ENCODE results near the gene ZC3H15. TPM values are rescaled to one million over a fixed set of nuclear protein-coding genes. Genes with fewer than 3 reads are reported as not detected.
A peak's percentile ranks its signal among the peaks of the same experiment; 100 is the strongest.

Gene ZC3H15
- total RNA-seq, 1 donor from 2014 or later, result 42.9 TPM

DNA sequence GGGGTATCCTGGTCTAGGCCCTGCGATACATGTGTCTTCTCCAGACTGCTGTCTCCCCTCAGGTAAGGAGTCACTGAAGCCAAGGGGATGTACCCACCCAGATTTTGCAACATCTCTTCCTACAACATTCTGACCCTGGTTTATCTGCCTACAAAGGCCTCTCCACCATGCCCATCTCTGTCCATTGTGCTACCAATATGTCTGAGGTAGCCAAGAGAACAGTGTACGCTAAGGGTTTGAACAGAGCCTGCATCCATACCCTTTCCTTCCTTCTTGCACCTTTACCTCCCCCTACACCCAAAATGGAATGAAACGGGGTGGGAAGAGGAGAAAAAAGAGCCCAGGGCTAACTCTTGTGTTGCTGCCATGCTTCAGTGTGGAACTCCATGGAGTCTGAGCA is 11.9 kb downstream of the ZC3H15 start:
- Histone ChIP-seq H3K27me3 (no peaks in the 10 kb centered on the region), H3K36me3 (peaks cover 75% of the 10 kb centered on the region), H3K27ac (no peak overlapping the region), H3K4me3 (no peak overlapping the region), H3K9me3 (no peaks in the 10 kb centered on the region), H3K4me1 (peaks cover 7% of the 10 kb centered on the region)
- TF ChIP-seq CTCF (IDR thresholded peaks at IDR 0.05), result no peak
- ATAC-seq (no peak), DNase-seq (no peak)
- intact Hi-C loops (cut with DNase I), result no loop called here

- intact Hi-C loops (cut with DNase I), result no loop called here
- peaks cover 78% of the 10 kb centered on the region for H3K36me3 ChIP-seq
- ATAC-seq (no peak), DNase-seq (no peak)
- H3K27me3 ChIP-seq, result no peaks in the 10 kb centered on the region
- H3K4me1 ChIP-seq, result peaks cover 4% of the 10 kb centered on the region
- H3K9me3 ChIP-seq, result no peaks in the 10 kb centered on the region
- TF ChIP-seq CTCF (IDR thresholded peaks at IDR 0.05), result no peak
- no peak overlapping the region for H3K4me3 ChIP-seq
- no peak overlapping the region for H3K27ac ChIP-seq
These were observed 12.8 kb downstream of the ZC3H15 start for GRCh38 chr2:186498834-186499233.

DNA sequence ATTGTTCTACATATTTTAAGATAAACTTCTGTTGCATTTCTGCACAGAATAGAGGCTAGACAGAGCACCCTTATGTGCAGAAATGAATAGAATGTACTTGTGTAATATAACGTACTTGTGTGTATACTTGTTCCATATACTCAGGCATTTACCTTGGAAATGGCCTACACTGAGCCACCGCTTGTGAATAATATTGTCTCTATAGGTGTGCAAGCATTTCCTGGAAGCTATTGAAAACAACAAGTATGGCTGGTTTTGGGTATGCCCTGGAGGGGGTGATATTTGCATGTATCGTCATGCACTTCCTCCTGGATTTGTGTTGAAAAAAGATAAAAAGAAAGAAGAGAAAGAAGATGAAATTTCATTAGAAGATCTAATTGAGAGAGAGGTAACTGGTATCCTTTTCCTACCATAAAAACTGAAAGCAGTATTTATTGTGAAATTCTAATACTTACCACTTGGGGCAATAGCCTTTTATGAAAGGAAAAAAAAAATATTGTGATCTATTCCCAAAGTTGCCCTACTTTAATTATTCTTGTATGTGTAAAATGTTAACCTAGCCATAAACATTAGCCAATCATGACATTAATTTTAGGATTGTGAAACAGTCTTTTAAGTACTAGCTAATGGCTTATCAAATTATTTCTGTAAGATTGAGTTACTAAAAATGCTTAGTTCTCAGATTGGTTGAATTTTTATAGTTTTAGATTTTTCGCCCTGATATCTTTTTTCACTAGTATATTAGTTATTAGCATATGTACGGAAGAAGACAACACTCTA is 18.0 kb downstream of the ZC3H15 start:
- no peaks in the 10 kb centered on the region for H3K27me3 ChIP-seq
- ATAC-seq (peak; percentile 22), DNase-seq (no peak)
- no peak overlapping the region for H3K27ac ChIP-seq
- H3K9me3 ChIP-seq, result no peaks in the 10 kb centered on the region
- peak; percentile 65 for TF ChIP-seq CTCF (IDR thresholded peaks at IDR 0.05)
- intact Hi-C loops (cut with DNase I), result no loop called here
- no peak overlapping the region for H3K4me3 ChIP-seq
- peaks cover 92% of the 10 kb centered on the region for H3K36me3 ChIP-seq
- H3K4me1 ChIP-seq, result no peaks in the 10 kb centered on the region

DNA sequence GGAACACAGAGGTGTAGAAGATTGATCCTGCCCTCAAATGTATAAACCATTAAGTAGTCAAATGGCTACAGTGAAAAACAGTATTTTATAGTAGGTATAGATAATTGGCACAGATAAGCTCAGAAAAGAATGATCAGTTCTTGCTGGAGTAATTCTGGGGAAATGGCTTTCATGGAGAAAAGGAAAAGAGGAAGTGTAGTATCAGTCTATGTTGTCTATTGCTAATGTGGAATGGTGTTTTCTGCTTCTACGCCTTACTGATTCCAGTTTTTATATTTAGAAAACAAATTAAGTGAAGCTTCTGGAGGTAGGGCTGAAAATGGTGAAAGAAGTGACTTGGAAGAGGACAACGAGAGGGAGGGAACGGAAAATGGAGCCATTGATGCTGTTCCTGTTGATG is 22.2 kb downstream of the ZC3H15 start:
- no peaks in the 10 kb centered on the region for H3K27me3 ChIP-seq
- intact Hi-C loops (cut with DNase I), result no loop called here
- H3K36me3 ChIP-seq, result peaks cover 96% of the 10 kb centered on the region
- no peak for DNase-seq
- H3K4me1 ChIP-seq, result no peaks in the 10 kb centered on the region
- no peak overlapping the region for H3K4me3 ChIP-seq
- no peak for ATAC-seq
- H3K27ac ChIP-seq, result no peak overlapping the region
- no peaks in the 10 kb centered on the region for H3K9me3 ChIP-seq
- no peak for TF ChIP-seq CTCF (IDR thresholded peaks at IDR 0.05)

GRCh38 chr2:186515376-186515775 is 29.3 kb downstream of the ZC3H15 start:
- H3K9me3 ChIP-seq, result no peaks in the 10 kb centered on the region
- DNase-seq (no peak), ATAC-seq (no peak)
- no peaks in the 10 kb centered on the region for H3K4me1 ChIP-seq
- no peak overlapping the region for H3K27ac ChIP-seq
- TF ChIP-seq CTCF (IDR thresholded peaks at IDR 0.05), result no peak
- H3K4me3 ChIP-seq, result no peak overlapping the region
- peaks cover 39% of the 10 kb centered on the region for H3K36me3 ChIP-seq
- intact Hi-C loops (cut with DNase I), result no loop called here
- no peaks in the 10 kb centered on the region for H3K27me3 ChIP-seq

Data from upper lobe of right lung (tissue), 1 donor.